ENCODE data around the gene FCMR.

- TF ChIP-seq CTCF (IDR thresholded peaks at IDR 0.05): no peak
- TF ChIP-seq EZH2 (IDR thresholded peaks at IDR 0.05; ENCODE audit: borderline replicate concordance, insufficient read depth, low read depth, low read length, poor library complexity, severe bottlenecking): no peak
Observed at GRCh38 chr1:206944703-206945102, 23.0 kb upstream of the FCMR start.

Data from B cell (primary cell).